ENCODE results near the gene KRTAP10-11. TPM values are rescaled to one million over a fixed set of nuclear protein-coding genes. Genes with fewer than 3 reads are reported as not detected.

Gene KRTAP10-11
- total and polyA plus RNA-seq, 2 of the 8 experiments (the other 6 are each of a cell fraction or from before 2014, with no cell fraction given), result not detected

DNA sequence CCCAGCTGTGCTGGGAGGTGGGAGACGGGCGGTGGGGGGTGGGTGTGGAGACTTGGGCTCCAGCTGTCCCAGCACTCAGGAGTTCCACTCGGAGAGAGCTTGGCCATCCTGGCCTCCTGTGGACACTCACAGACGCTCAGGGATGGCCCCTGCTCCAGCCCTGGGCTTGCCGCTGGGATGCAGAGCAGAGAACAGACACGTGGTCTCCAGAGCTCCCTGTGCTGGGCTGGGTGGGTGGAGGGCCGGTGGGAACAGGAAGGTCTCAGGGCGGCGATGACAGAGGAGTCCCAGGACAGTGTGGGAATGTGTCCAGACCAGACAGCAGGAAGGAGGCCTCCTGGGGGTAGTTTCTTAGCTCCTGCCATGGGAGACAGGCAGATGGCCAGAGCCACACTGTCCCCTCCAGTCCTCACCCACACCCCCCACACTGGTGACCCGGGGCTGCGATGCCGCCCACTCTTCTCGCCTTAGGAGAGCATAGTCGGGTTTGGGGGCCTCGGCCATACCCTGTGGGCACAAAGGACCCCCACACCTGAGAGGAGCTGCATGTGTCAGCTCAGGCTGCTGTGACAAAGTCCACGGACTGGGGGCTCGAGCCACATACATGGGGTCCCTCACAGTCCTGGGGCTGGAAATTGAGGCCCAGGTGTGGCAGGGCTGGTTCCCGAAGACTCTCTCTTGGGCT lies 17.4 kb upstream of the KRTAP10-11 start:
- H3K14ac ChIP-seq (ENCODE audit: insufficient read length), result no peak overlapping the region
- H2AK5ac ChIP-seq (ENCODE audit: low read depth, low read length), result no peak overlapping the region
- H3K4me3 ChIP-seq (ENCODE audit: extremely low read depth in 1 of 4, insufficient read depth in 2 of 4, low read depth in 3 of 4, low read length in 4 of 4), result no peak overlapping the region
- H4K5ac ChIP-seq (ENCODE audit: insufficient read length, low read depth, low read length), result no peak overlapping the region
- WGBS, 2 experiments (ENCODE audit: extremely low coverage in 1 of 2, insufficient coverage in 1 of 2, insufficient read length in 1 of 2, insufficient replicate concordance in 2 of 2, low coverage in 1 of 2, low lambda C conversion rate in 2 of 2, missing lambda C conversion rate in 1 of 2), result 87% methylated on average over 16 of the region's 18 CpGs; no CpG with 5 or more reads in 1 of the 2 experiments
- TF ChIP-seq CEBPB (IDR thresholded peaks at IDR 0.05; ENCODE audit: low read depth, low read length) (no peak), SP1 (IDR thresholded peaks at IDR 0.05; ENCODE audit: low read depth, low read length) (no peak), JUND (IDR thresholded peaks at IDR 0.05; ENCODE audit: low read length) (no peak), MAFK (IDR thresholded peaks at IDR 0.05; ENCODE audit: low read depth, low read length) (no peak), PHF8 (conservative IDR thresholded peaks at IDR 0.05; ENCODE audit: low read depth, low read length) (no peak), SRF (IDR thresholded peaks at IDR 0.05; ENCODE audit: low read depth, low read length) (no peak), TAF1 (IDR thresholded peaks at IDR 0.05; ENCODE audit: low read depth, low read length) (no peak), CHD2 (IDR thresholded peaks at IDR 0.05; ENCODE audit: low read length) (no peak)
- TF ChIP-seq, protein P1, sequence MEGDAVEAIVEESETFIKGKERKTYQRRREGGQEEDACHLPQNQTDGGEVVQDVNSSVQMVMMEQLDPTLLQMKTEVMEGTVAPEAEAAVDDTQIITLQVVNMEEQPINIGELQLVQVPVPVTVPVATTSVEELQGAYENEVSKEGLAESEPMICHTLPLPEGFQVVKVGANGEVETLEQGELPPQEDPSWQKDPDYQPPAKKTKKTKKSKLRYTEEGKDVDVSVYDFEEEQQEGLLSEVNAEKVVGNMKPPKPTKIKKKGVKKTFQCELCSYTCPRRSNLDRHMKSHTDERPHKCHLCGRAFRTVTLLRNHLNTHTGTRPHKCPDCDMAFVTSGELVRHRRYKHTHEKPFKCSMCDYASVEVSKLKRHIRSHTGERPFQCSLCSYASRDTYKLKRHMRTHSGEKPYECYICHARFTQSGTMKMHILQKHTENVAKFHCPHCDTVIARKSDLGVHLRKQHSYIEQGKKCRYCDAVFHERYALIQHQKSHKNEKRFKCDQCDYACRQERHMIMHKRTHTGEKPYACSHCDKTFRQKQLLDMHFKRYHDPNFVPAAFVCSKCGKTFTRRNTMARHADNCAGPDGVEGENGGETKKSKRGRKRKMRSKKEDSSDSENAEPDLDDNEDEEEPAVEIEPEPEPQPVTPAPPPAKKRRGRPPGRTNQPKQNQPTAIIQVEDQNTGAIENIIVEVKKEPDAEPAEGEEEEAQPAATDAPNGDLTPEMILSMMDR (IDR thresholded peaks at IDR 0.05; ENCODE audit: control extremely low read depth in 1 of 3, insufficient read depth in 1 of 3, low read depth in 1 of 3, low read length in 3 of 3), result no peak
- H3K27me3 ChIP-seq (replicated peaks in 1 of 4; ENCODE audit: control insufficient read depth in 3 of 4, extremely low read depth in 1 of 4, insufficient read depth in 3 of 4, low read length in 3 of 4), result no peaks in the 10 kb centered on the region
- DNase-seq (ENCODE audit: low read depth in 1 of 2, low spot score in 2 of 2), result no peak
- peak overlapping the region; percentile 68; the same call in 1 of the 2 replicates for H2BK12ac ChIP-seq (ENCODE audit: low read depth, low read length)
- no peak overlapping the region for H3K18ac ChIP-seq (ENCODE audit: extremely low read depth, low read length)
- H2BK20ac ChIP-seq (ENCODE audit: low read length), result no peak overlapping the region
- no peaks in the 10 kb centered on the region for H3K36me3 ChIP-seq (ENCODE audit: control insufficient read depth in 2 of 4, insufficient read depth in 4 of 4, low read length in 3 of 4)
- peaks cover 9 to 13% of the 10 kb centered on the region in 2 experiments for H3K9me3 ChIP-seq (ENCODE audit: insufficient read depth in 2 of 2, low read depth in 1 of 2, low read length in 1 of 2)
- no peaks in the 10 kb centered on the region for H3K79me2 ChIP-seq (ENCODE audit: control insufficient read depth in 1 of 2, insufficient read depth in 2 of 2, low read length in 2 of 2)
- H3K56ac ChIP-seq (replicated peaks; ENCODE audit: insufficient read length, low read depth, low read length), result no peak overlapping the region
- H3K27ac ChIP-seq (ENCODE audit: low read depth, low read length), result no peak overlapping the region
- no peak overlapping the region for H2BK120ac ChIP-seq (replicated peaks; ENCODE audit: low read depth, low read length)
- H2AFZ ChIP-seq (ENCODE audit: low read length), result no peak overlapping the region
- H3K4me2 ChIP-seq (ENCODE audit: insufficient read depth in 1 of 2, low read depth in 2 of 2, low read length in 2 of 2), result no peak overlapping the region
- H2BK15ac ChIP-seq (ENCODE audit: low read length), result 0 out of 2 replicates have a peak overlapping the region, but pooled peaks have one; percentile 46
- H4K91ac ChIP-seq (replicated peaks; ENCODE audit: insufficient read length, low read length), result no peak overlapping the region
- no peaks in the 10 kb centered on the region; a peak in 1 of 7 replicates for H3K4me1 ChIP-seq (replicated peaks in 1 of 4; ENCODE audit: control insufficient read depth in 3 of 4, insufficient read depth in 4 of 4, low read length in 3 of 4)
- no peak overlapping the region for H4K8ac ChIP-seq (ENCODE audit: extremely low read depth, insufficient read depth, low read length)
- H4K20me1 ChIP-seq (replicated peaks in 1 of 2; ENCODE audit: control insufficient read depth in 1 of 2, insufficient read depth in 2 of 2, low read length in 2 of 2), result no peaks in the 10 kb centered on the region
- H3K9ac ChIP-seq (replicated peaks in 1 of 4; ENCODE audit: extremely low read depth in 1 of 4, low read depth in 3 of 4, low read length in 3 of 4), result no peak overlapping the region
- no peaks in the 10 kb centered on the region for H3K79me1 ChIP-seq (ENCODE audit: low read depth, low read length)
- H2BK5ac ChIP-seq (ENCODE audit: low read depth, low read length), result no peak overlapping the region
- POLR2A ChIA-PET (ENCODE audit: partially characterized antibody), result no interaction called here
- no peak overlapping the region for H3K23ac ChIP-seq (ENCODE audit: insufficient read length)
- CTCF ChIA-PET (ENCODE audit: partially characterized antibody), result interaction anchor here (0.6 kb wide), 1 partner anchor 92 kb away, joined by 3 read pairs; no protein-coding TSS in a partner anchor
- no peaks in the 10 kb centered on the region for H3K23me2 ChIP-seq (ENCODE audit: low read depth, low read length)
- FAIRE-seq, result no peak
- H3K4ac ChIP-seq (replicated peaks; ENCODE audit: insufficient read length, low read depth, low read length), result no peak overlapping the region
